Measurements from ENCODE around the gene MRPL28. TPM values are rescaled to one million over a fixed set of nuclear protein-coding genes. Genes with fewer than 3 reads are reported as not detected.

MRPL28 gene
- total and polyA plus RNA-seq, 4 donors = 28.3 to 63.4 (median 50.1) TPM

DNA sequence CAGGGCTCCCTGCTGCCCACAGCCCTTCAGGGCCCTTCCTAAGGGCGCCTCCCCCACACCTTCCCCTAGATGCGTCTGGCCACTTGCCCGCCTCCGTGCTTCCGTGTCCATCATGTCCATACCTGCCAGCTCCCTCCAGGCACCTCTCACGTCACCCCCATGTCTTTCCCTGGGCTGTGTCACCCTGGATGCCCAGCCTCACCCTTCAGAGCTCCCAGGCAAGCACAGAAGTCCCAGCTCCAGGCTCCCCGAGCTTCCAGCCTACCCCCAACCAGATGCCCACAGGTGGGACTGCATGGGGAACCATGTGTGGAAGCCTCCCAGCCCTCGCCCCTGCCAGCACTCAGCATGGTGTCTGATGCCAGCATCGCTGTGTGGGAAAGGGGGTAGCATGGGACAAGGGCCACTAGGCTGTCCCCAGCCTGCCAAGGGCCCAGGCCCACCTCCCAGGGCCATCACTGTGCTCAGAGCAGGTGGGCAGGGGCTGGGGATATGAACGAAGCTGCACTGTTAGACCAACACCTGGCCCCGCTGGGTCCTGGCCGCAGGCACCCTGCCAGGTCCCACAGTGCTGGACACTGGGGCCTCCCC lies 16.0 kb downstream of the MRPL28 start (continued):
- TF ChIP-seq, protein P1, sequence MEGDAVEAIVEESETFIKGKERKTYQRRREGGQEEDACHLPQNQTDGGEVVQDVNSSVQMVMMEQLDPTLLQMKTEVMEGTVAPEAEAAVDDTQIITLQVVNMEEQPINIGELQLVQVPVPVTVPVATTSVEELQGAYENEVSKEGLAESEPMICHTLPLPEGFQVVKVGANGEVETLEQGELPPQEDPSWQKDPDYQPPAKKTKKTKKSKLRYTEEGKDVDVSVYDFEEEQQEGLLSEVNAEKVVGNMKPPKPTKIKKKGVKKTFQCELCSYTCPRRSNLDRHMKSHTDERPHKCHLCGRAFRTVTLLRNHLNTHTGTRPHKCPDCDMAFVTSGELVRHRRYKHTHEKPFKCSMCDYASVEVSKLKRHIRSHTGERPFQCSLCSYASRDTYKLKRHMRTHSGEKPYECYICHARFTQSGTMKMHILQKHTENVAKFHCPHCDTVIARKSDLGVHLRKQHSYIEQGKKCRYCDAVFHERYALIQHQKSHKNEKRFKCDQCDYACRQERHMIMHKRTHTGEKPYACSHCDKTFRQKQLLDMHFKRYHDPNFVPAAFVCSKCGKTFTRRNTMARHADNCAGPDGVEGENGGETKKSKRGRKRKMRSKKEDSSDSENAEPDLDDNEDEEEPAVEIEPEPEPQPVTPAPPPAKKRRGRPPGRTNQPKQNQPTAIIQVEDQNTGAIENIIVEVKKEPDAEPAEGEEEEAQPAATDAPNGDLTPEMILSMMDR (IDR thresholded peaks at IDR 0.05; ENCODE audit: low read depth, low read length, missing input control) = no peak
- TF ChIP-seq GABPA (IDR thresholded peaks at IDR 0.05 in 1 of 2, conservative IDR thresholded peaks at IDR 0.05 in 1 of 2) = no peak

DNA sequence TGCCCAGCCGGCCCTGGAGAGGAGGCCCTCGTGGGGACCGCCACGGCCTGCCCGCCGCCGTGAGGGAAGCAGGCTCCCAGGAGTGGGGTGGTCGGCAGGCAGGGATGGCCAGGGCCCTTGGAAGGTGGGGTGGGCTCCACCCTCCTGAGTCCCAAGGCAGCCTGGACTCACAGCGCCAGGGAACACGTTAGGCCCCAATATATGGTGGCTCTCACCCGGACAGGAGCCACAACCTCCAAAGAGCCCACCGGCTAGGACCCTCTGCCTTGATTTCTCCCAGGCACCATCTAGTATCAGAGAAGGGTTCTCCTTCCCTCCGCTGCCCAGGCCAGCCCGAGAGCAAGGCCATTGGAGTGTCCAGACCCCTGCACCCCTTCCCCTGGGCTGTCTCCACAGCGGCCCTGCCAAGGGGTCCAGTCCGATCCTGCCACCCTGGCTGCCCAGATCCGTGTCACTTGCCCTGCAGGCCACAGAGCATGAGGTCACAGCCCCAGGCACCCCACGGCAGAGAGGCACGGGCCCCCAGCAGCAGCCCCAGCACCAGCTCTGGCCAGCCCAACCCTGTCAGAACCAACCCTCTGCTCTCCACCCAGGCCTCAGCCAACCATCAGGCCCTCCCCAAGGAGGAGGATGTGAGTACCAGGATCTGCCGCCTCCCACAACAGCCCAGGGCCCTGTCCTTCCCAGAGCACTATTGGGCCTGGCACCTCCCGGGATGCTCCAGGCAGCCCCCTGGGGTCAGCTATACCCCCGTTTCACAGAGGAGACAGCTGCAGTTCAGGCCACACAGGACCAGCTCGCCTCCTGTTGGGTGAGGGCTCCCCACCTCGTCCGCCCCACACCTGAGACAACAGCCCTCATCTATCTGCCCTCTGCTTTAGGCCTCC lies 16.7 kb downstream of the MRPL28 start:
- Histone ChIP-seq H3K9ac (ENCODE audit: low read depth in 1 of 2, low read length in 2 of 2) (no peak overlapping the region), H3K4me3 (ENCODE audit: low read depth in 1 of 3, low read length in 3 of 3) (peak overlapping the region; percentile 5 to 41 (median 25)), H3K27ac (ENCODE audit: low read depth in 1 of 2, low read length in 2 of 2) (peak overlapping the region in 1 of 2 donors; percentile 13), H3K36me3 (ENCODE audit: control insufficient read depth in 4 of 4, insufficient read depth in 3 of 4, low read depth in 1 of 4, low read length in 3 of 4) (no peaks in the 10 kb centered on the region), H3K9me3 (ENCODE audit: control insufficient read depth in 4 of 4, low read length in 3 of 4) (no peaks in the 10 kb centered on the region), H3K27me3 (ENCODE audit: control insufficient read depth in 4 of 4, insufficient read depth in 4 of 4, low read length in 3 of 4) (no peaks in the 10 kb centered on the region), H3K4me1 (ENCODE audit: control insufficient read depth in 4 of 4, insufficient read depth in 4 of 4, low read length in 3 of 4) (peaks cover 3 to 11% (median 6%) of the 10 kb centered on the region in 4 donors)
- no peak for DNase-seq (ENCODE audit: low spot score)
- WGBS = 74% methylated on average over 25 of the region's 25 CpGs
- TF ChIP-seq HNF4G (IDR thresholded peaks at IDR 0.05) (no peak), RAD21 (IDR thresholded peaks at IDR 0.05) (no peak), GABPA (IDR thresholded peaks at IDR 0.05 in 1 of 2, conservative IDR thresholded peaks at IDR 0.05 in 1 of 2) (no peak), JUND (IDR thresholded peaks at IDR 0.05) (no peak), HNF4A (conservative IDR thresholded peaks at IDR 0.05) (no peak), FOXA1 (IDR thresholded peaks at IDR 0.05) (no peak)
- TF ChIP-seq, protein P2, sequence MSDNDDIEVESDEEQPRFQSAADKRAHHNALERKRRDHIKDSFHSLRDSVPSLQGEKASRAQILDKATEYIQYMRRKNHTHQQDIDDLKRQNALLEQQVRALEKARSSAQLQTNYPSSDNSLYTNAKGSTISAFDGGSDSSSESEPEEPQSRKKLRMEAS (IDR thresholded peaks at IDR 0.05) = no peak
- TF ChIP-seq, protein P3, sequence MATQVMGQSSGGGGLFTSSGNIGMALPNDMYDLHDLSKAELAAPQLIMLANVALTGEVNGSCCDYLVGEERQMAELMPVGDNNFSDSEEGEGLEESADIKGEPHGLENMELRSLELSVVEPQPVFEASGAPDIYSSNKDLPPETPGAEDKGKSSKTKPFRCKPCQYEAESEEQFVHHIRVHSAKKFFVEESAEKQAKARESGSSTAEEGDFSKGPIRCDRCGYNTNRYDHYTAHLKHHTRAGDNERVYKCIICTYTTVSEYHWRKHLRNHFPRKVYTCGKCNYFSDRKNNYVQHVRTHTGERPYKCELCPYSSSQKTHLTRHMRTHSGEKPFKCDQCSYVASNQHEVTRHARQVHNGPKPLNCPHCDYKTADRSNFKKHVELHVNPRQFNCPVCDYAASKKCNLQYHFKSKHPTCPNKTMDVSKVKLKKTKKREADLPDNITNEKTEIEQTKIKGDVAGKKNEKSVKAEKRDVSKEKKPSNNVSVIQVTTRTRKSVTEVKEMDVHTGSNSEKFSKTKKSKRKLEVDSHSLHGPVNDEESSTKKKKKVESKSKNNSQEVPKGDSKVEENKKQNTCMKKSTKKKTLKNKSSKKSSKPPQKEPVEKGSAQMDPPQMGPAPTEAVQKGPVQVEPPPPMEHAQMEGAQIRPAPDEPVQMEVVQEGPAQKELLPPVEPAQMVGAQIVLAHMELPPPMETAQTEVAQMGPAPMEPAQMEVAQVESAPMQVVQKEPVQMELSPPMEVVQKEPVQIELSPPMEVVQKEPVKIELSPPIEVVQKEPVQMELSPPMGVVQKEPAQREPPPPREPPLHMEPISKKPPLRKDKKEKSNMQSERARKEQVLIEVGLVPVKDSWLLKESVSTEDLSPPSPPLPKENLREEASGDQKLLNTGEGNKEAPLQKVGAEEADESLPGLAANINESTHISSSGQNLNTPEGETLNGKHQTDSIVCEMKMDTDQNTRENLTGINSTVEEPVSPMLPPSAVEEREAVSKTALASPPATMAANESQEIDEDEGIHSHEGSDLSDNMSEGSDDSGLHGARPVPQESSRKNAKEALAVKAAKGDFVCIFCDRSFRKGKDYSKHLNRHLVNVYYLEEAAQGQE (IDR thresholded peaks at IDR 0.05) = no peak
- TF ChIP-seq, protein P4, sequence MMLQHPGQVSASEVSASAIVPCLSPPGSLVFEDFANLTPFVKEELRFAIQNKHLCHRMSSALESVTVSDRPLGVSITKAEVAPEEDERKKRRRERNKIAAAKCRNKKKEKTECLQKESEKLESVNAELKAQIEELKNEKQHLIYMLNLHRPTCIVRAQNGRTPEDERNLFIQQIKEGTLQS (IDR thresholded peaks at IDR 0.05) = no peak

Data from liver (tissue), 9 donors.